ENCODE measurements around the gene SYCP2. TPM values are rescaled to one million over a fixed set of nuclear protein-coding genes. Genes with fewer than 3 reads are reported as not detected.
A peak's percentile ranks its signal among the peaks of the same experiment; 100 is the strongest.
"Not testable (repeated sequence)": the region's sequence is repeated elsewhere in the genome, so short reads cannot be mapped to it uniquely, and the experiment has no call there.

SYCP2 gene
- total RNA-seq, 1 donor from 2014 or later, result 2.5 TPM

DNA sequence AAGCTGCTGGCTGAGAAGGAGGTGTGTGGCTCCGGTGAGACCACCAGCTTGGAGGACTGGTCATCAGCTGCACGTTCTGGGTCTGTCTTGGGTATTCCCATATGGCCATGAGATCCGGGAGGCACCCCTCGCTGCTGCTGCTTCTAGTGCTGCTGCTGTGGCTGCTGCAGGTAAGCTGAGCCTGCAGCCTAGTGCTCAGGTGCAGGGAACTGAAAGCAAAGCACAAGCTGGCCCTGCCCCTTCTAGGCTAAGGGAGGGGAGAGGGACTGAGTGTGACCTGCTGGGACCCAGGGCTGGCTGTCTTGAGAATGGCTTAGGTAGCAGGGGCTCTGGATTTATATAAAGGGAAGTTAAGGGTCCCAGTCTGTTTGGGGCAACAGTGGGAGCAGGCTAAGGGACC, 25.2 kb upstream of the SYCP2 start:
- Mint-ChIP-seq H3K36me3 (ENCODE audit: low read depth) (no peaks in the 10 kb centered on the region), H3K9me3 (ENCODE audit: low read depth) (no peaks in the 10 kb centered on the region), H3K27me3 (ENCODE audit: low read depth) (peaks cover 2% of the 10 kb centered on the region), H3K4me3 (ENCODE audit: unreplicated experiment) (no peak overlapping the region), H3K4me1 (ENCODE audit: low read depth) (no peaks in the 10 kb centered on the region), H3K27ac (ENCODE audit: unreplicated experiment) (no peak overlapping the region)
- DNase-seq (ENCODE audit: low spot score), result no peak
- TF ChIP-seq, protein P1, sequence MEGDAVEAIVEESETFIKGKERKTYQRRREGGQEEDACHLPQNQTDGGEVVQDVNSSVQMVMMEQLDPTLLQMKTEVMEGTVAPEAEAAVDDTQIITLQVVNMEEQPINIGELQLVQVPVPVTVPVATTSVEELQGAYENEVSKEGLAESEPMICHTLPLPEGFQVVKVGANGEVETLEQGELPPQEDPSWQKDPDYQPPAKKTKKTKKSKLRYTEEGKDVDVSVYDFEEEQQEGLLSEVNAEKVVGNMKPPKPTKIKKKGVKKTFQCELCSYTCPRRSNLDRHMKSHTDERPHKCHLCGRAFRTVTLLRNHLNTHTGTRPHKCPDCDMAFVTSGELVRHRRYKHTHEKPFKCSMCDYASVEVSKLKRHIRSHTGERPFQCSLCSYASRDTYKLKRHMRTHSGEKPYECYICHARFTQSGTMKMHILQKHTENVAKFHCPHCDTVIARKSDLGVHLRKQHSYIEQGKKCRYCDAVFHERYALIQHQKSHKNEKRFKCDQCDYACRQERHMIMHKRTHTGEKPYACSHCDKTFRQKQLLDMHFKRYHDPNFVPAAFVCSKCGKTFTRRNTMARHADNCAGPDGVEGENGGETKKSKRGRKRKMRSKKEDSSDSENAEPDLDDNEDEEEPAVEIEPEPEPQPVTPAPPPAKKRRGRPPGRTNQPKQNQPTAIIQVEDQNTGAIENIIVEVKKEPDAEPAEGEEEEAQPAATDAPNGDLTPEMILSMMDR (IDR thresholded peaks at IDR 0.05), result no peak

DNA sequence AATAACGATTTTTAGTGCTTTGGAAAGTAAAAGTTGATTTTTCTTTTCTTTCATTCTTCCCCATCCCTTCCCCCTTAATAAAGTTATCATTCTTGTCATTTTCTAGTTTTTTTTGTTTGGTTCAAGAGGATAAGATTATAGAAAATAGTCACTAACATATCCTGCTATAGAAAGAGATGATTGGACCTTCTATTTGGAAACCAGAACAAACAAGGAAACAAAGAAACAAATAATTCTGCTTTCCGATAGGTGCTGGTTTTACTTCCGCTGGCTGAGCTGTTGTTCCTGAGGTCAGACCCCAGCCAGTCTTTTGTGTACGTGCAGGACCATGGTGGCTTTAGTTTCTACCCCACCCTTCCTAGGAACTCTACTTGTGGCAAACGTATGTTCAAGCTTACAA, 24.7 kb upstream of the SYCP2 start, which contains the start of gene CDH26:
CDH26 (plus strand) TSS at position 301 of the 400 bp plus-strand sequence. CDS start 304 bp downstream, outside the sequence.
- Mint-ChIP-seq H3K36me3 (ENCODE audit: low read depth) (no peaks in the 10 kb centered on the region), H3K4me1 (ENCODE audit: low read depth) (no peaks in the 10 kb centered on the region), H3K27ac (ENCODE audit: unreplicated experiment) (no peak within 1 kb of the TSS), H3K27me3 (ENCODE audit: low read depth) (peaks cover 2% of the 10 kb centered on the region), H3K9me3 (ENCODE audit: low read depth) (no peaks in the 10 kb centered on the region), H3K4me3 (ENCODE audit: unreplicated experiment) (no peak within 1 kb of the TSS)
- no peak for DNase-seq (ENCODE audit: low spot score)
- TF ChIP-seq, protein P1 (IDR thresholded peaks at IDR 0.05), result no peak

DNA sequence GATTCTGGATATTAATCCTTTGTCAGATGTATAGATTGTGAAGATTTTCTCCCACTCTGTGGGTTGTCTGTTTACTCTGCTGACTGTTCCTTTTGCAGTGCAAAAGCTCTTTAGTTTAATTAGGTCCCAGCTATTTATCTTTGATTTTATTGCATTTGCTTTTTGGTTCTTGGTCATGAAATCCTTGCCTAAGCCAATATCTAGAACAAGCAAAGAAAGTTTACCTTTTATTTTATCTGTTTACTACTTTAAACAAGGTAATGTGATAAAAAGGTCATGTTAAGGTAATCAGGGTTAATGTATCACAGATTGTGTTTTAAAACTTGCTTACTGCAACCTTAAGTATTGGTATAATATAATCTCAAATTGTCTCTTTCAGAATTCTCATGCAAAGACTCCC, 24.1 kb upstream of the SYCP2 start:
- not testable (repeated sequence) for H3K4me3 Mint-ChIP-seq (ENCODE audit: unreplicated experiment); H3K36me3 Mint-ChIP-seq (ENCODE audit: low read depth); DNase-seq (ENCODE audit: low spot score); H3K9me3 Mint-ChIP-seq (ENCODE audit: low read depth); H3K27me3 Mint-ChIP-seq (ENCODE audit: low read depth); H3K4me1 Mint-ChIP-seq (ENCODE audit: low read depth); H3K27ac Mint-ChIP-seq (ENCODE audit: unreplicated experiment)

DNA sequence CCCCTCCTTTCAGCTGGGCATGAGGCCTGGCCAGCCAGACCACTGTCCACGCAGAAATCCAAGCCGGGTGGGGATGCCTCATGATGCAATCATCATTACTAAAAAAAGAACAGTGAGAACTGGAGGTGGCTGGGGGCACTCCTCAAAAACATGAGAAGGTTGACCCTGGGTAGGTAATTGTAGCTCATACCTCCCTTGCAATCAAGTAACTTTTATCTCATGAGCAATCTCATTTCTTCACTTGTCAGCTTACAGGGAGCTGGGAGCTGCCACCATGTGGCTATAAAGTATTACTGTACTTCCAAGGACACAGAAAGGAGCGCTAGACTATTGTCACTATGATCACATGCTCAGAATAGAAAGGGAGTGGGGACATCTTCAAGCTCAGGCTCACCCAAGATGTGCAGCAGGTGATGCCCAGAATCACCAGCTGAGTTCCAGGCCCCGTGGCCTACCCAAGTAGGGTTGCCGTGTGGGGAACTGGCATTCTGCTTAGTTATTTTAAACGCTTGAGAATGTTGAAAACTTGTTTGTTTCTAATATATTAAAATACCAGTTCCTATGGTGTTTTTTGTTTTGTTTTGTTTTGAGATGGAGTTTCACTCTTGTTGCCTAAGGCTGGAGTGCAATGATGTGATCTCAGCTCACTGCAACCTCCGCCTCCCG, 21.8 kb upstream of the SYCP2 start:
- H3K4me1 Mint-ChIP-seq (ENCODE audit: low read depth), result no peaks in the 10 kb centered on the region
- TF ChIP-seq, protein P1 (IDR thresholded peaks at IDR 0.05), result peak; percentile 74
- no peak overlapping the region for H3K4me3 Mint-ChIP-seq (ENCODE audit: unreplicated experiment)
- H3K27ac Mint-ChIP-seq (ENCODE audit: unreplicated experiment), result no peak overlapping the region
- H3K27me3 Mint-ChIP-seq (ENCODE audit: low read depth), result peaks cover 2% of the 10 kb centered on the region
- H3K36me3 Mint-ChIP-seq (ENCODE audit: low read depth), result no peaks in the 10 kb centered on the region
- DNase-seq (ENCODE audit: low spot score), result no peak
- H3K9me3 Mint-ChIP-seq (ENCODE audit: low read depth), result no peaks in the 10 kb centered on the region

DNA sequence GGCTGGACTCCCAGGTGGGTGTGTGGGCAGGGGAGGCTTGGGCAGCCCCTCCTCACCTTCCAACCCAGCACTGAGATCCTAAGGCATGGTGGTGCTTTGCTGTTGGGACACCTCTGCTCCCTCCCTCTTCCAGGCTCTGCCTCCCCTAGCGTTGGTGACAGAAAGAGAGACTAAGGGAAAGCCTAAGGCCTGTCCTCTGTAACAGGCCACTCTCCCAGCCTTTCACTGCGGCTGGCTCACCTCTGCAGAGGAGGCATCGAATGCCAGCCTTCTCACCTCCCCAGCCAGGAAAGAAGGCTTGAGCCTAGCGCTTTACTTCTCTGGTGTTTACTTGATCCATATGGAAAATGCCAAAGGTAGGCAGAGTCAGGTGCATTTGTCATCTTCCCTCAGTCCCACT, 21.3 kb upstream of the SYCP2 start:
- DNase-seq (ENCODE audit: low spot score), result no peak
- Mint-ChIP-seq H3K4me1 (ENCODE audit: low read depth) (no peaks in the 10 kb centered on the region), H3K9me3 (ENCODE audit: low read depth) (no peaks in the 10 kb centered on the region), H3K27me3 (ENCODE audit: low read depth) (peaks cover 2% of the 10 kb centered on the region), H3K27ac (ENCODE audit: unreplicated experiment) (no peak overlapping the region), H3K36me3 (ENCODE audit: low read depth) (no peaks in the 10 kb centered on the region), H3K4me3 (ENCODE audit: unreplicated experiment) (no peak overlapping the region)
- TF ChIP-seq, protein P1 (IDR thresholded peaks at IDR 0.05), result no peak

DNA sequence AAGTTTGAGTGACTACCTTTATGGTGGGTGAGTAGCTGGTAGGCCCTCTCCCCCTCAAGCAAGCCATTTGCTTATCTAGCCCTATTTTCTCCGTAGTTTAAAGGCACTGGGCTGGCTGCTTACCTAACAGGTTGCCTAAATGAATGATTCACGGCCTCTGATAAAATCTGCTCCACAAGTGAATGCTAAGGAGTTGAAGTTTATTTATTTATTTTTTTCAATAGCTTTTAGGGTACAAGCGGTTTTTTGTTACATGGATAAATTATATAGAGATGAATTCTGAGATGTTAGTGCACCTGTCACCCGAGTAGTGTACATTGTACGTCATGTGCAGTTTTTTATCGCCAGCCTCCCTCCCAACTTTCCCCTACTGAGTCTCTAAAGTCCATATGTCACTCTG, 16.5 kb upstream of the SYCP2 start:
- no peaks in the 10 kb centered on the region for H3K9me3 Mint-ChIP-seq (ENCODE audit: low read depth)
- peaks cover 27% of the 10 kb centered on the region for H3K4me1 Mint-ChIP-seq (ENCODE audit: low read depth)
- H3K27ac Mint-ChIP-seq (ENCODE audit: unreplicated experiment), result no peak overlapping the region
- TF ChIP-seq, protein P1 (IDR thresholded peaks at IDR 0.05), result no peak
- DNase-seq (ENCODE audit: low spot score), result no peak
- H3K36me3 Mint-ChIP-seq (ENCODE audit: low read depth), result no peaks in the 10 kb centered on the region
- no peak overlapping the region for H3K4me3 Mint-ChIP-seq (ENCODE audit: unreplicated experiment)
- H3K27me3 Mint-ChIP-seq (ENCODE audit: low read depth), result no peaks in the 10 kb centered on the region

All from chondrocyte (in vitro differentiated cells).